GM23338 (cell line): ENCODE results near the gene P2RY13. TPM values are rescaled to one million over a fixed set of nuclear protein-coding genes. Genes with fewer than 3 reads are reported as not detected.

Experiments used
- ATAC-seq: fragments of 200-7000 bp; cut with Tn5 transposase; 3 replicates; pipeline ENCODE4 v1.9.1; 2020
- DNase-seq: peaks from one replicate; pipeline ENCODE4 v3.0.0-alpha.2; 2015; ENCODE audit warnings: low spot score
- H2AFZ ChIP-seq: fragments of 200-600 bp; sonication (generic); 2 replicates; pipeline ENCODE4 v1.8.0; 2016; ENCODE audit warnings: antibody characterized with exemption, mild to moderate bottlenecking, moderate library complexity
- H3F3A ChIP-seq: fragments of 200-600 bp; sonication (generic); replicated peaks from 2 replicates; pipeline ENCODE4 v1.8.0; 2017; ENCODE audit warnings: antibody characterized with exemption, mixed run types, low read depth
- H3K27ac ChIP-seq: fragments of 200-600 bp; sonication (generic); 2 replicates; pipeline ENCODE4 v1.6.1; 2016; ENCODE audit warnings: low read depth
- H3K27me3 ChIP-seq: fragments of 200-600 bp; sonication (generic); 2 replicates; pipeline ENCODE4 v1.8.0; 2016; ENCODE audit warnings: mild to moderate bottlenecking, mixed run types, moderate library complexity; ENCODE audit not compliant: insufficient read depth
- H3K36me3 ChIP-seq: fragments of 200-600 bp; sonication (generic); 2 replicates; pipeline ENCODE4 v1.8.0; 2016; ENCODE audit warnings: mild to moderate bottlenecking; ENCODE audit not compliant: insufficient read depth
- H3K4me1 ChIP-seq: fragments of 200-600 bp; sonication (generic); 2 replicates; pipeline ENCODE4 v1.8.0; 2016; ENCODE audit warnings: mild to moderate bottlenecking, moderate library complexity; ENCODE audit not compliant: insufficient read depth
- H3K4me2 ChIP-seq: fragments of 200-600 bp; sonication (generic); 2 replicates; pipeline ENCODE4 v1.7.1; 2017; ENCODE audit warnings: mixed run types
- H3K4me3 ChIP-seq: fragments of 200-600 bp; sonication (generic); 2 replicates; pipeline ENCODE4 v1.6.1; 2016; ENCODE audit warnings: mixed run types
- H3K79me2 ChIP-seq: fragments of 200-600 bp; sonication (generic); replicated peaks from 2 replicates; pipeline ENCODE4 v1.8.0; 2017; ENCODE audit warnings: mild to moderate bottlenecking; ENCODE audit not compliant: insufficient read depth
- H3K9me2 ChIP-seq: fragments of 200-600 bp; sonication (generic); 2 replicates; pipeline ENCODE4 v1.8.0; 2017; ENCODE audit not compliant: insufficient read depth
- H4K20me1 ChIP-seq: fragments of 200-600 bp; sonication (generic); replicated peaks from 2 replicates; pipeline ENCODE4 v1.8.0; 2017; ENCODE audit warnings: mild to moderate bottlenecking; ENCODE audit not compliant: insufficient read depth
- H3K27ac Mint-ChIP-seq: 2 replicates; pipeline ENCODE4 v1.8.0; 2020; ENCODE audit warnings: inconsistent platforms, mild to moderate bottlenecking, moderate library complexity, mixed read lengths
- H3K27me3 Mint-ChIP-seq: 3 replicates; pipeline ENCODE4 v1.8.0; 2022; ENCODE audit warnings: low read depth, mild to moderate bottlenecking, moderate library complexity, mixed read lengths, inconsistent platforms; ENCODE audit not compliant: insufficient read depth, poor library complexity
- H3K36me3 Mint-ChIP-seq: 3 replicates; pipeline ENCODE4 v1.8.0; 2021; ENCODE audit warnings: low read depth, mild to moderate bottlenecking, inconsistent platforms, moderate library complexity, mixed read lengths
- H3K4me1 Mint-ChIP-seq: 3 replicates; pipeline ENCODE4 v1.8.0; 2020; ENCODE audit warnings: mild to moderate bottlenecking, inconsistent platforms, mixed read lengths
- H3K4me3 Mint-ChIP-seq: 3 replicates; pipeline ENCODE4 v1.8.0; 2021; ENCODE audit warnings: moderate library complexity, mild to moderate bottlenecking, inconsistent platforms, mixed read lengths
- H3K9me3 Mint-ChIP-seq: 3 replicates; pipeline ENCODE4 v1.8.0; 2020; ENCODE audit warnings: moderate library complexity, mild to moderate bottlenecking, inconsistent platforms, mixed read lengths
- CREB1 ChIP-seq: fragments of 250-450 bp; sonication (Bioruptor Pico); IDR thresholded peaks from 2 replicates; pipeline ENCODE4 v1.5.0; 2020; ENCODE audit warnings: low read depth, mild to moderate bottlenecking, moderate library complexity
- CTCF ChIP-seq, 2 experiments: fragments of 200-600 bp in 1 of 2; sonication (generic) in 1 of 2; conservative IDR thresholded peaks; 2 replicates each; pipeline versions ENCODE4 v1.5.1 to v1.6.1; 2016 to 2017; ENCODE audit warnings: antibody characterized with exemption in 2 of 2, low read depth in 2 of 2, mild to moderate bottlenecking in 2 of 2, moderate library complexity in 1 of 2
- ETS1 ChIP-seq: IDR thresholded peaks from 2 replicates; pipeline ENCODE4 v1.6.1; 2016; ENCODE audit warnings: antibody characterized with exemption
- EZH2 ChIP-seq: fragments of 200-600 bp; sonication (generic); IDR thresholded peaks from one replicate; pipeline ENCODE4 v1.8.0; 2017; ENCODE audit warnings: antibody characterized with exemption, mild to moderate bottlenecking, low read depth; ENCODE audit not compliant: unreplicated experiment
- JUNB ChIP-seq: IDR thresholded peaks from one replicate; pipeline ENCODE4 v1.6.1; 2016; ENCODE audit warnings: antibody characterized with exemption; ENCODE audit not compliant: unreplicated experiment
- ZNF331 ChIP-seq: fragments of 250-450 bp; sonication (Bioruptor Pico); IDR thresholded peaks from 2 replicates; pipeline ENCODE4 v1.5.0; 2020; ENCODE audit warnings: low read depth, mild to moderate bottlenecking, moderate library complexity
- polyA plus RNA-seq: library from polyadenylated mRNA; unstranded; fragments of >200 nt; fragmentation: Nextera tagmentation; extraction: Ambion mirVana; gene quantifications from 2 replicates; pipeline ENCODE4 v1.2.1, GENCODE V29; 2016
- total RNA-seq: library from RNA; depleted of rRNA; stranded (reverse); fragments of >200 nt; shearing (Covaris generic); gene quantifications from 2 replicates; pipeline ENCODE4 v1.2.3, GENCODE V29; 2014
- TF ChIP-seq, protein P1 (sequence below): IDR thresholded peaks from one replicate; pipeline ENCODE4 v1.6.1; 2018; ENCODE audit warnings: antibody characterized with exemption; ENCODE audit not compliant: unreplicated experiment

P2RY13 gene
- total and polyA plus RNA-seq, 2 experiments from 2014 or later, result 0.68 TPM; not detected in 1

- TF ChIP-seq ETS1 (no peak), EZH2 (no peak), ZNF331 (CRISPR knock-in tag) (no peak), CTCF (conservative IDR thresholded peaks at IDR 0.05; ENCODE audit: low read depth in 2 of 2) (no peak), CREB1 (no peak)
- TF ChIP-seq, protein P1, sequence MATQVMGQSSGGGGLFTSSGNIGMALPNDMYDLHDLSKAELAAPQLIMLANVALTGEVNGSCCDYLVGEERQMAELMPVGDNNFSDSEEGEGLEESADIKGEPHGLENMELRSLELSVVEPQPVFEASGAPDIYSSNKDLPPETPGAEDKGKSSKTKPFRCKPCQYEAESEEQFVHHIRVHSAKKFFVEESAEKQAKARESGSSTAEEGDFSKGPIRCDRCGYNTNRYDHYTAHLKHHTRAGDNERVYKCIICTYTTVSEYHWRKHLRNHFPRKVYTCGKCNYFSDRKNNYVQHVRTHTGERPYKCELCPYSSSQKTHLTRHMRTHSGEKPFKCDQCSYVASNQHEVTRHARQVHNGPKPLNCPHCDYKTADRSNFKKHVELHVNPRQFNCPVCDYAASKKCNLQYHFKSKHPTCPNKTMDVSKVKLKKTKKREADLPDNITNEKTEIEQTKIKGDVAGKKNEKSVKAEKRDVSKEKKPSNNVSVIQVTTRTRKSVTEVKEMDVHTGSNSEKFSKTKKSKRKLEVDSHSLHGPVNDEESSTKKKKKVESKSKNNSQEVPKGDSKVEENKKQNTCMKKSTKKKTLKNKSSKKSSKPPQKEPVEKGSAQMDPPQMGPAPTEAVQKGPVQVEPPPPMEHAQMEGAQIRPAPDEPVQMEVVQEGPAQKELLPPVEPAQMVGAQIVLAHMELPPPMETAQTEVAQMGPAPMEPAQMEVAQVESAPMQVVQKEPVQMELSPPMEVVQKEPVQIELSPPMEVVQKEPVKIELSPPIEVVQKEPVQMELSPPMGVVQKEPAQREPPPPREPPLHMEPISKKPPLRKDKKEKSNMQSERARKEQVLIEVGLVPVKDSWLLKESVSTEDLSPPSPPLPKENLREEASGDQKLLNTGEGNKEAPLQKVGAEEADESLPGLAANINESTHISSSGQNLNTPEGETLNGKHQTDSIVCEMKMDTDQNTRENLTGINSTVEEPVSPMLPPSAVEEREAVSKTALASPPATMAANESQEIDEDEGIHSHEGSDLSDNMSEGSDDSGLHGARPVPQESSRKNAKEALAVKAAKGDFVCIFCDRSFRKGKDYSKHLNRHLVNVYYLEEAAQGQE, result no peak
These were observed 43.4 kb downstream of the P2RY13 start (continued) for GRCh38 chr3:151285940-151286339.

- Mint-ChIP-seq H3K36me3 (no peaks in the 10 kb centered on the region), H3K27me3 (peaks cover 3% of the 10 kb centered on the region), H3K27ac (no peak overlapping the region), H3K4me3 (no peak overlapping the region), H3K4me1 (no peaks in the 10 kb centered on the region; the same call in 2 of the 3 replicates), H3K9me3 (no peaks in the 10 kb centered on the region)
- Histone ChIP-seq H3K79me2 (no peaks in the 10 kb centered on the region), H4K20me1 (0 out of 2 replicates have a peak, but pooled peaks cover 2% of the 10 kb centered on the region), H3K27me3 (no peaks in the 10 kb centered on the region), H3K9me2 (no peaks in the 10 kb centered on the region), H3K4me3 (no peak overlapping the region), H2AFZ (no peak overlapping the region), H3K27ac (no peak overlapping the region), H3F3A (no peaks in the 10 kb centered on the region), H3K4me2 (no peak overlapping the region), H3K36me3 (no peaks in the 10 kb centered on the region), H3K4me1 (no peaks in the 10 kb centered on the region)
- ATAC-seq (no peak), DNase-seq (no peak)
- TF ChIP-seq, protein P1, result no peak
- TF ChIP-seq ETS1 (no peak), CREB1 (no peak), JUNB (no peak), EZH2 (no peak)
These were observed 45.4 kb downstream of the P2RY13 start for GRCh38 chr3:151283907-151284461.
